ENCODE data around the gene GNAQ. TPM values are rescaled to one million over a fixed set of nuclear protein-coding genes. Genes with fewer than 3 reads are reported as not detected.

GNAQ gene
- total RNA-seq, 1 experiment from 2014 or later: 38.2 TPM

DNA sequence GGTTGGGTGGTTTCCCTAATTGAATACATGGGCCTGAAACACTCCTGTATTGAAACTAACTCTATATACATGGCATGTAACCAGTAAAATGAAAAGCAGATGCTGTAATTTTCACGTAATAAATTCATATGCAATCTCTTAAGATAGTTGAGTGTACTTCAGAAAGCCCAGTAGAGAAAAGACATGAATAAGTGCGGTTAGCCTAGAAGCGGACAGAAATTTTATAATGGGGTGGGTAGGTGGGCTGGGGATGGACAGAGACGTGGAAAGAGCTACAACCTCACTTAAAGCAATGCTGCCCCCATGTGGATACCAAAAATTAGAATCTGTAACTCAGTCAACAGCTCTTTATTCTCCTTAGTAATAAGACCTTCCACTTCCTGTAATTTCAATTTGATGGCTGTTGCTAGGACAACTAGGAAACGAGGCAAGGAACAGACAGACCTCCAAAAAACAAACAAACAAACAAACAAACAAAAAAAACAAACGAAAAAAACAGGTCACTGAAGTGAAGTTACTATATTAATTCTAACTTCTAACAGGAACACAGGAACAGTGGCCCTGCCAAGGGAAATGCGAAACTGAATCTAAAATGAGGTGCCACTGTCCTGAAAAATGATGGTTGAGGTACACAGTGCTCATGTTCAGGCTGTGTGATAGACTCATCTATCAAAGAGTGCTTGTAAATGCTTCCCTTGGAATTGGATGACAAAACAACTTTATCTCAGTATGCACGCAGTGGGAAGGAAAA lies 280.1 kb downstream of the GNAQ start:
- peaks cover 6% of the 10 kb centered on the region for H3K36me3 Mint-ChIP-seq (ENCODE audit: insufficient read depth, unreplicated experiment)
- no peaks in the 10 kb centered on the region for H3K27me3 Mint-ChIP-seq (ENCODE audit: insufficient read depth, unreplicated experiment)

DNA sequence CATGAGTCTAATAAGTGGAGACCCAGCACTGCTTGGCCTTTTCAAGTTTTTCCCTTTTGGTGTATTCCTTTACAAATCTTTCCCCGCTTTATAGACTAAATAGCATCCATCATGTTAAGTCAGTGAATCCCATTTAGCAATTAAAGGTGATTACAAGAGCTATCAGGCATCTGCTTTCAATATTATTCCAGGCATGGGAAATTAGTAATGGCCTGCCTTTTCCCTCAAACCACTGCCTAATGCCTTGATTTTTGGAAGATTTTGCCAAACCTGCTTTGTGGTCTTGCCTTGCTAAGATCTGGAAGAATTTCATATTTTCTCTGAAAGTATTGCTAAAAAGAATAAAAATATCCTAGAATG lies 280.6 kb downstream of the GNAQ start:
- CTCF ChIA-PET: interaction anchor here (0.6 to 9.2 kb wide), 25 partner anchors 12 to 584 kb away, joined by 3 to 109 read pairs (median 5); no protein-coding TSS in a partner anchor
- H3K36me3 Mint-ChIP-seq (ENCODE audit: insufficient read depth, unreplicated experiment): peaks cover 11% of the 10 kb centered on the region
- intact Hi-C loops (cut with micrococcal nuclease): loop anchor here (1.0 to 5.0 kb wide), 6 partner anchors 88 to 460 kb away; no protein-coding TSS in a partner anchor
- DNase-seq (ENCODE audit: unreplicated experiment): no peak
- H3K4me1 Mint-ChIP-seq (ENCODE audit: insufficient read depth, unreplicated experiment): peaks cover 16% of the 10 kb centered on the region
- BruUV-seq (replicated peaks): no TSS peak
- TF ChIP-seq, protein P1, sequence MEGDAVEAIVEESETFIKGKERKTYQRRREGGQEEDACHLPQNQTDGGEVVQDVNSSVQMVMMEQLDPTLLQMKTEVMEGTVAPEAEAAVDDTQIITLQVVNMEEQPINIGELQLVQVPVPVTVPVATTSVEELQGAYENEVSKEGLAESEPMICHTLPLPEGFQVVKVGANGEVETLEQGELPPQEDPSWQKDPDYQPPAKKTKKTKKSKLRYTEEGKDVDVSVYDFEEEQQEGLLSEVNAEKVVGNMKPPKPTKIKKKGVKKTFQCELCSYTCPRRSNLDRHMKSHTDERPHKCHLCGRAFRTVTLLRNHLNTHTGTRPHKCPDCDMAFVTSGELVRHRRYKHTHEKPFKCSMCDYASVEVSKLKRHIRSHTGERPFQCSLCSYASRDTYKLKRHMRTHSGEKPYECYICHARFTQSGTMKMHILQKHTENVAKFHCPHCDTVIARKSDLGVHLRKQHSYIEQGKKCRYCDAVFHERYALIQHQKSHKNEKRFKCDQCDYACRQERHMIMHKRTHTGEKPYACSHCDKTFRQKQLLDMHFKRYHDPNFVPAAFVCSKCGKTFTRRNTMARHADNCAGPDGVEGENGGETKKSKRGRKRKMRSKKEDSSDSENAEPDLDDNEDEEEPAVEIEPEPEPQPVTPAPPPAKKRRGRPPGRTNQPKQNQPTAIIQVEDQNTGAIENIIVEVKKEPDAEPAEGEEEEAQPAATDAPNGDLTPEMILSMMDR (IDR thresholded peaks at IDR 0.05; ENCODE audit: unreplicated experiment): no peak
- no peaks in the 10 kb centered on the region for H3K27me3 Mint-ChIP-seq (ENCODE audit: insufficient read depth, unreplicated experiment)
- no peak overlapping the region for H3K27ac Mint-ChIP-seq (ENCODE audit: low read depth, unreplicated experiment)
- no peak overlapping the region for H3K4me3 Mint-ChIP-seq (ENCODE audit: unreplicated experiment)
- POLR2A ChIA-PET: interaction anchor here (1.4 kb wide), 1 partner anchor 317 kb away, joined by 5 read pairs; no protein-coding TSS in a partner anchor
- H3K9me3 Mint-ChIP-seq (ENCODE audit: unreplicated experiment): no peaks in the 10 kb centered on the region

More for the DNA sequence above, 280.1 kb downstream of the GNAQ start:
- peak; percentile 58 for DNase-seq (ENCODE audit: unreplicated experiment)
- BruUV-seq (replicated peaks): no TSS peak
- POLR2A ChIA-PET: interaction anchor here (1.4 kb wide), 1 partner anchor 318 kb away, joined by 5 read pairs; no protein-coding TSS in a partner anchor
- TF ChIP-seq, protein P1 (IDR thresholded peaks at IDR 0.05; ENCODE audit: unreplicated experiment): peak; percentile 39
- intact Hi-C loops (cut with micrococcal nuclease): loop anchor here (1.0 to 5.0 kb wide), 6 partner anchors 88 to 461 kb away; no protein-coding TSS in a partner anchor
- no peaks in the 10 kb centered on the region for H3K9me3 Mint-ChIP-seq (ENCODE audit: unreplicated experiment)
- no peak overlapping the region for H3K4me3 Mint-ChIP-seq (ENCODE audit: unreplicated experiment)
- peaks cover 16% of the 10 kb centered on the region for H3K4me1 Mint-ChIP-seq (ENCODE audit: insufficient read depth, unreplicated experiment)
- no peak overlapping the region for H3K27ac Mint-ChIP-seq (ENCODE audit: low read depth, unreplicated experiment)
- CTCF ChIA-PET: interaction anchor here (0.6 to 9.2 kb wide), 26 partner anchors 12 to 460 kb away, joined by 3 to 109 read pairs (median 4); no protein-coding TSS in a partner anchor

DNA sequence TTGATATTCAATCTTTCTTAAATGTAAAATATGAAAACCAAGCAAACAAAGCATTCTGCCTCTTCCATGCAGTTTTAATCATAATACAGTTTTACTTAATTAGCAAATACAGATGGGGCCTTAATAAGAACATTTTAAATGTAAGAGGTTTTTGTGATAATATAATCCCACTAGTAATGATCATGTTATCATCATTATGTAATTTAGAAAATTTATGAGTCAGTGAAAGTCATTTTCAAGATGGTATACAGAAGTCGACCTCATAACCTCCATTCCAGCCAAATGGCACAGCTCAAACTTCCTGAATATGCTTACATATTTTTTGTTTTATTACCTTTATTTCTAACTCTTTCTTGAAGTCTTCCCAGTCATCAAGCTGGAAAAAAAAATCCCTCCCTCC lies 281.3 kb downstream of the GNAQ start:
- H3K27me3 Mint-ChIP-seq (ENCODE audit: insufficient read depth, unreplicated experiment): no peaks in the 10 kb centered on the region
- TF ChIP-seq, protein P1 (IDR thresholded peaks at IDR 0.05; ENCODE audit: unreplicated experiment): no peak
- H3K36me3 Mint-ChIP-seq (ENCODE audit: insufficient read depth, unreplicated experiment): peaks cover 11% of the 10 kb centered on the region
- no peaks in the 10 kb centered on the region for H3K9me3 Mint-ChIP-seq (ENCODE audit: unreplicated experiment)
- POLR2A ChIA-PET: interaction anchor here (0.6 kb wide), 1 partner anchor 44 kb away, joined by 3 read pairs; no protein-coding TSS in a partner anchor
- H3K4me1 Mint-ChIP-seq (ENCODE audit: insufficient read depth, unreplicated experiment): peaks cover 16% of the 10 kb centered on the region
- intact Hi-C loops (cut with micrococcal nuclease): loop anchor here (2.0 to 5.0 kb wide), 2 partner anchors 372 to 459 kb away; no protein-coding TSS in a partner anchor
- BruUV-seq (replicated peaks): no TSS peak
- no peak for DNase-seq (ENCODE audit: unreplicated experiment)
- H3K4me3 Mint-ChIP-seq (ENCODE audit: unreplicated experiment): no peak overlapping the region
- no peak overlapping the region for H3K27ac Mint-ChIP-seq (ENCODE audit: low read depth, unreplicated experiment)
- CTCF ChIA-PET: interaction anchor here (0.7 to 9.2 kb wide), 20 partner anchors 11 to 583 kb away, joined by 3 to 109 read pairs (median 4); no protein-coding TSS in a partner anchor

DNA sequence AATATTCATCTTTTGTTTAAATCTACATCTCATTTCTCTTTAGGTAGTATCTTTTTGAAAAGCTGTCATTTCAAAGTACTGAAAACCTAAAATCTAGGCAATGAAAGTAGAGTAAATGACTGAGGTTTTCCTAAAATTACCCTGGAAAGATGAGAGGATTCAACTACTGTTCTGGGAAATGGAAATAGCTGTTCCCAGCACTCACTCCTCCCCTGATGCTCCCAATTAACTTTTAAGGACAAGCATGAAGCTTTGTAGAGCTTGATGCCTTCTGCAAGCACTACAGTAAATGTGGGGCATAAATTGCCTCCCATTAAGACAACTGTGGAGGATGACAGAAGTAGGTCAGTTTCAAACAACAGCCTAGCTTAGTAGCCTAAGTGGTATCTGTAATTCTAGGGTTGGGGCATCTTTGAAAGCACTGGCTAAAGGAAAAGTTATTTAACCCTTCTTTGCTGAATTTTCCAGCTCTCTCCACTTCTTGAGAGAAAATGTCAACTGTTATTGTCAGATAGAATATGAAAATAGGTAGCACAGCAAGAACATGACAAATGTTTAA lies 283.3 kb downstream of the GNAQ start:
- CTCF ChIA-PET: interaction anchor here (0.6 to 9.2 kb wide), 7 partner anchors 17 to 315 kb away, joined by 3 to 109 read pairs (median 4); no protein-coding TSS in a partner anchor
- BruUV-seq (replicated peaks): no TSS peak

More for the DNA sequence above, 283.3 kb downstream of the GNAQ start:
- DNase-seq (ENCODE audit: unreplicated experiment): no peak
- Mint-ChIP-seq H3K36me3 (ENCODE audit: insufficient read depth, unreplicated experiment) (peaks cover 6% of the 10 kb centered on the region), H3K4me1 (ENCODE audit: insufficient read depth, unreplicated experiment) (peaks cover 16% of the 10 kb centered on the region), H3K4me3 (ENCODE audit: unreplicated experiment) (no peak overlapping the region), H3K9me3 (ENCODE audit: unreplicated experiment) (no peaks in the 10 kb centered on the region), H3K27me3 (ENCODE audit: insufficient read depth, unreplicated experiment) (no peaks in the 10 kb centered on the region), H3K27ac (ENCODE audit: low read depth, unreplicated experiment) (no peak overlapping the region)
- POLR2A ChIA-PET: interaction anchor here (1.0 kb wide), 1 partner anchor 10 kb away, joined by 3 read pairs; no protein-coding TSS in a partner anchor
- intact Hi-C loops (cut with micrococcal nuclease): no loop called here
- TF ChIP-seq, protein P1 (IDR thresholded peaks at IDR 0.05; ENCODE audit: unreplicated experiment): no peak

All from MCF 10A (cell line).